DND-41 (cell line): ENCODE data around the gene LAGE3.

ENCODE experiments used
- ATAC-seq: fragments of 200-7000 bp; cut with Tn5 transposase; 3 replicates; pipeline ENCODE4 v1.9.1; 2021; ENCODE audit warnings: low read depth; ENCODE audit not compliant: insufficient read depth
- DNase-seq: peaks from one replicate; pipeline ENCODE4 v3.0.0-alpha.2; 2020
- H2AFZ ChIP-seq: 2 replicates; pipeline ENCODE4 v1.6.0; 2012; ENCODE audit warnings: low read depth, low read length
- H3K27ac ChIP-seq: 2 replicates; pipeline ENCODE4 v1.5.1; 2012; ENCODE audit warnings: low read length, inconsistent platforms
- H3K27me3 ChIP-seq: fragments of 200-600 bp; sonication (generic); 2 replicates; pipeline ENCODE4 v1.6.0; 2012; ENCODE audit warnings: low read length, mild to moderate bottlenecking, inconsistent platforms; ENCODE audit not compliant: insufficient read depth, poor library complexity
- H3K36me3 ChIP-seq: 2 replicates; pipeline ENCODE4 v1.5.1; 2012; ENCODE audit warnings: low read length, inconsistent platforms; ENCODE audit not compliant: insufficient read depth
- H3K4me1 ChIP-seq: 2 replicates; pipeline ENCODE4 v1.5.1; 2012; ENCODE audit warnings: mild to moderate bottlenecking, low read length; ENCODE audit not compliant: insufficient read depth
- H3K4me2 ChIP-seq: 2 replicates; pipeline ENCODE4 v1.6.0; 2012; ENCODE audit warnings: mild to moderate bottlenecking, moderate library complexity, low read length, inconsistent platforms; ENCODE audit not compliant: insufficient read depth
- H3K4me3 ChIP-seq, 2 experiments: fragments of 200-600 bp in 1 of 2; shearing (Covaris generic) in 1 of 2; 2 replicates each; pipeline ENCODE4 v1.5.1; 2012 to 2016; ENCODE audit warnings: inconsistent platforms in 2 of 2, low read length in 2 of 2, mild to moderate bottlenecking in 2 of 2, low read depth in 1 of 2, moderate library complexity in 1 of 2
- H3K79me2 ChIP-seq: 2 replicates; pipeline ENCODE4 v1.6.0; 2012; ENCODE audit warnings: low read length, inconsistent platforms; ENCODE audit not compliant: insufficient read depth
- H3K9ac ChIP-seq: 2 replicates; pipeline ENCODE4 v1.6.0; 2012; ENCODE audit warnings: low read depth, mild to moderate bottlenecking, inconsistent platforms, low read length, moderate library complexity
- H3K9me3 ChIP-seq: 2 replicates; pipeline ENCODE4 v1.5.1; 2012; ENCODE audit warnings: low read length, moderate library complexity, mild to moderate bottlenecking, inconsistent platforms; ENCODE audit not compliant: insufficient read depth, severe bottlenecking
- H4K20me1 ChIP-seq: 2 replicates; pipeline ENCODE4 v1.6.0; 2012; ENCODE audit warnings: low read length; ENCODE audit not compliant: insufficient read depth
- CTCF ChIP-seq: IDR thresholded peaks from 2 replicates; pipeline ENCODE4 v1.5.1; 2012; ENCODE audit warnings: borderline replicate concordance, low read length, moderate library complexity, mild to moderate bottlenecking; ENCODE audit not compliant: poor library complexity, severe bottlenecking; ENCODE audit errors: extremely low read depth
- EZH2 ChIP-seq: IDR thresholded peaks from 3 replicates; pipeline ENCODE4 v1.6.1; 2012; ENCODE audit warnings: borderline replicate concordance, low read depth, mild to moderate bottlenecking, moderate library complexity, low read length, inconsistent platforms; ENCODE audit not compliant: severe bottlenecking

The LAGE3 gene

DNA sequence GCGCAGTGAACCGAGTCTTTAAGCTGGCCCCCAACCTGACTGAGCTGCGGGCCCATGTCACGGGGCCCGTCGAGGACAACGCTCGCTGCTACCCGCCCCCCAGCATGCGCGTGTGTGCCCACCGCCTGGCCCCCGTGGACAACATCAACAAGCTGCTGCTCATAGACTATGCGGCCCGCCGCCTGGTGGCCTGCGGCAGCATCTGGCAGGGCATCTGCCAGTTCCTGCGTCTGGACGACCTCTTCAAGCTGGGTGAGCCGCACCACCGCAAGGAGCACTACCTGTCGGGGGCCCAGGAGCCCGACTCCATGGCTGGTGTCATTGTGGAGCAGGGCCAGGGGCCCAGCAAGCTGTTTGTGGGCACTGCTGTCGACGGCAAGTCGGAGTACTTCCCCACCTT is 18.8 kb downstream of the LAGE3 start:
- peaks cover 30% of the 10 kb centered on the region for H3K36me3 ChIP-seq
- 0 out of 2 replicates have a peak overlapping the region, but pooled peaks have one; percentile 22 for H3K4me2 ChIP-seq
- H4K20me1 ChIP-seq = peaks cover 10% of the 10 kb centered on the region; the same call in 1 of the 2 replicates
- no peaks in the 10 kb centered on the region for H3K9me3 ChIP-seq
- no peak overlapping the region for H2AFZ ChIP-seq
- TF ChIP-seq EZH2 (no peak), CTCF (no peak)
- no peak overlapping the region for H3K4me3 ChIP-seq
- no peak overlapping the region for H3K9ac ChIP-seq
- H3K4me1 ChIP-seq = peaks cover 25% of the 10 kb centered on the region
- H3K27me3 ChIP-seq = no peaks in the 10 kb centered on the region
- DNase-seq = no peak
- peaks cover 14% of the 10 kb centered on the region for H3K79me2 ChIP-seq
- H3K27ac ChIP-seq = no peak overlapping the region
- ATAC-seq = no peak

DNA sequence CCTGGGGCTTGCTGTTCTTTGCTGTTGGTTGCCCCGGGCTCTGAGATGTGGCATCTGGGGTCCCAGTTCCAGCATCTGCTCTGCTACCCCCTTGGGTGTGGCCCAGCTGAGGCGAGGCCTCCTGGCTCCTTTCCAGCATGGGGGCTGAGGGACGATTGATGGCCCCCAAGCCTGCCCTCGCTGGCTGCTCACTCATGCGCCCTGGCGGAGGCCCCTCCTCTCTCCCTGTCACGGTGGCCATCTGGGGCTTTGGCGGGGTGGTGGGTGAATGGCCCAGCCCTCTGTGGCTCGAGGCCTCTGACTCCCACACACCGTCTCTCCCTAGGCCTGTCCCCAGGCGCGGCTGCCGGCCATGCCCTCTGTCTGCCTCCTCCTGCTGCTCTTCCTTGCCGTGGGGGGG is 19.2 kb downstream of the LAGE3 start:
- peaks cover 25% of the 10 kb centered on the region for H3K36me3 ChIP-seq
- no peak overlapping the region for H3K27ac ChIP-seq
- H3K27me3 ChIP-seq = no peaks in the 10 kb centered on the region
- no peak for ATAC-seq
- peak overlapping the region; percentile 47; the same call in 1 of the 2 replicates for H3K9ac ChIP-seq
- H3K9me3 ChIP-seq = no peaks in the 10 kb centered on the region
- no peak overlapping the region for H2AFZ ChIP-seq
- no peak for DNase-seq
- H3K4me1 ChIP-seq = peaks cover 25% of the 10 kb centered on the region
- peaks cover 14% of the 10 kb centered on the region for H3K79me2 ChIP-seq
- peaks cover 10% of the 10 kb centered on the region; the same call in 1 of the 2 replicates for H4K20me1 ChIP-seq
- H3K4me3 ChIP-seq = peak overlapping the region in 1 of 2 experiments; percentile 78; a peak in 2 of 4 replicates
- peak overlapping the region; percentile 72 for H3K4me2 ChIP-seq
- TF ChIP-seq CTCF = no peak
- TF ChIP-seq EZH2 = no peak

- Histone ChIP-seq H3K4me1 (peaks cover 25% of the 10 kb centered on the region), H3K9me3 (no peaks in the 10 kb centered on the region), H3K36me3 (peaks cover 20% of the 10 kb centered on the region), H3K27me3 (no peaks in the 10 kb centered on the region), H4K20me1 (peaks cover 10% of the 10 kb centered on the region; the same call in 1 of the 2 replicates), H3K4me2 (peak overlapping the region; percentile 72), H3K79me2 (peaks cover 14% of the 10 kb centered on the region), H2AFZ (0 out of 2 replicates have a peak overlapping the region, but pooled peaks have one; percentile 22), H3K4me3 (peak overlapping the region; percentile 47 to 78; a peak in 3 of 4 replicates), H3K9ac (peak overlapping the region; percentile 67), H3K27ac (no peak overlapping the region; the same call in 1 of the 2 replicates)
- peak; percentile 81 for ATAC-seq
- DNase-seq = peak; percentile 59
- no peak for TF ChIP-seq CTCF
- TF ChIP-seq EZH2 = no peak
Observed at GRCh38 chrX:154458954-154459778, 19.9 kb downstream of the LAGE3 start.
